Astrocyte (in vitro differentiated cells and primary cell): ENCODE data around the gene KCP. TPM values are rescaled to one million over a fixed set of nuclear protein-coding genes. Genes with fewer than 3 reads are reported as not detected.

Experiments used
- DNase-seq: peaks from one replicate; pipeline ENCODE4 v3.0.0-alpha.2; 2010; ENCODE audit warnings: low read depth
- FAIRE-seq: peaks from 2 replicates; lab custom pipeline; 2011; peaks lifted over from hg19 to GRCh38; lab: Jason Lieb, UNC
- H2AFZ ChIP-seq: 2 replicates; pipeline ENCODE4 v1.6.0; 2012; ENCODE audit warnings: low read depth, low read length, inconsistent platforms
- H3K27ac ChIP-seq: 2 replicates; pipeline ENCODE4 v1.5.1; 2011; ENCODE audit warnings: low read depth, low read length, inconsistent platforms
- H3K27me3 ChIP-seq: 2 replicates; pipeline ENCODE4 v1.6.0; 2011; ENCODE audit warnings: low read length, inconsistent platforms; ENCODE audit not compliant: insufficient read depth
- H3K36me3 ChIP-seq: 2 replicates; pipeline ENCODE4 v1.5.1; 2011; ENCODE audit warnings: low read length, inconsistent platforms; ENCODE audit not compliant: insufficient read depth
- H3K4me1 ChIP-seq: 2 replicates; pipeline ENCODE4 v1.5.1; 2011; ENCODE audit warnings: low read length, inconsistent platforms; ENCODE audit not compliant: insufficient read depth
- H3K4me2 ChIP-seq: 2 replicates; pipeline ENCODE4 v1.6.0; 2012; ENCODE audit warnings: low read length, inconsistent platforms
- H3K4me3 ChIP-seq: 2 replicates; pipeline ENCODE4 v1.5.1; 2011; ENCODE audit warnings: low read depth, mild to moderate bottlenecking, low read length, inconsistent platforms; ENCODE audit not compliant: insufficient read depth
- H3K79me2 ChIP-seq: 2 replicates; pipeline ENCODE4 v1.6.0; 2012; ENCODE audit warnings: mild to moderate bottlenecking, low read length, inconsistent platforms; ENCODE audit not compliant: insufficient read depth
- H3K9ac ChIP-seq: 2 replicates; pipeline ENCODE4 v1.6.0; 2012; ENCODE audit warnings: mild to moderate bottlenecking, low read length, inconsistent platforms
- H3K9me3 ChIP-seq: 2 replicates; pipeline ENCODE4 v1.5.1; 2012; ENCODE audit warnings: low read depth, mild to moderate bottlenecking, low read length, inconsistent platforms; ENCODE audit not compliant: insufficient read depth
- H4K20me1 ChIP-seq: 2 replicates; pipeline ENCODE4 v1.6.0; 2012; ENCODE audit warnings: low read length, inconsistent platforms; ENCODE audit not compliant: insufficient read depth
- H3K27ac Mint-ChIP-seq: one replicate; pipeline ENCODE4 v1.8.0; 2021; ENCODE audit warnings: mild to moderate bottlenecking, mixed read lengths; ENCODE audit not compliant: unreplicated experiment
- H3K27me3 Mint-ChIP-seq: one replicate; pipeline ENCODE4 v1.8.0; 2021; ENCODE audit warnings: low read depth, mixed read lengths; ENCODE audit not compliant: unreplicated experiment
- H3K36me3 Mint-ChIP-seq: one replicate; pipeline ENCODE4 v1.8.0; 2021; ENCODE audit warnings: low read depth, mixed read lengths; ENCODE audit not compliant: unreplicated experiment
- H3K4me1 Mint-ChIP-seq: one replicate; pipeline ENCODE4 v1.8.0; 2021; ENCODE audit warnings: low read depth, mixed read lengths; ENCODE audit not compliant: unreplicated experiment
- H3K4me3 Mint-ChIP-seq: one replicate; pipeline ENCODE4 v1.8.0; 2021; ENCODE audit warnings: mild to moderate bottlenecking, moderate library complexity, mixed read lengths; ENCODE audit not compliant: unreplicated experiment
- H3K9me3 Mint-ChIP-seq: one replicate; pipeline ENCODE4 v1.8.0; 2021; ENCODE audit warnings: mild to moderate bottlenecking, mixed read lengths; ENCODE audit not compliant: unreplicated experiment
- CTCF ChIP-seq: IDR thresholded peaks from 2 replicates; pipeline ENCODE4 v1.5.1; 2011; ENCODE audit warnings: low read depth, mild to moderate bottlenecking, inconsistent platforms, low read length, moderate library complexity; ENCODE audit not compliant: insufficient read depth
- EZH2 ChIP-seq: IDR thresholded peaks from 2 replicates; pipeline ENCODE4 v1.6.1; 2012; ENCODE audit warnings: mild to moderate bottlenecking, low read length, inconsistent platforms; ENCODE audit not compliant: insufficient read depth
- total RNA-seq: library from RNA; stranded (reverse); gene quantifications from 2 replicates; pipeline ENCODE4 v1.2.1, GENCODE V29; 2021

KCP gene
- total RNA-seq, 1 donor from 2014 or later = 0.20 TPM

DNA sequence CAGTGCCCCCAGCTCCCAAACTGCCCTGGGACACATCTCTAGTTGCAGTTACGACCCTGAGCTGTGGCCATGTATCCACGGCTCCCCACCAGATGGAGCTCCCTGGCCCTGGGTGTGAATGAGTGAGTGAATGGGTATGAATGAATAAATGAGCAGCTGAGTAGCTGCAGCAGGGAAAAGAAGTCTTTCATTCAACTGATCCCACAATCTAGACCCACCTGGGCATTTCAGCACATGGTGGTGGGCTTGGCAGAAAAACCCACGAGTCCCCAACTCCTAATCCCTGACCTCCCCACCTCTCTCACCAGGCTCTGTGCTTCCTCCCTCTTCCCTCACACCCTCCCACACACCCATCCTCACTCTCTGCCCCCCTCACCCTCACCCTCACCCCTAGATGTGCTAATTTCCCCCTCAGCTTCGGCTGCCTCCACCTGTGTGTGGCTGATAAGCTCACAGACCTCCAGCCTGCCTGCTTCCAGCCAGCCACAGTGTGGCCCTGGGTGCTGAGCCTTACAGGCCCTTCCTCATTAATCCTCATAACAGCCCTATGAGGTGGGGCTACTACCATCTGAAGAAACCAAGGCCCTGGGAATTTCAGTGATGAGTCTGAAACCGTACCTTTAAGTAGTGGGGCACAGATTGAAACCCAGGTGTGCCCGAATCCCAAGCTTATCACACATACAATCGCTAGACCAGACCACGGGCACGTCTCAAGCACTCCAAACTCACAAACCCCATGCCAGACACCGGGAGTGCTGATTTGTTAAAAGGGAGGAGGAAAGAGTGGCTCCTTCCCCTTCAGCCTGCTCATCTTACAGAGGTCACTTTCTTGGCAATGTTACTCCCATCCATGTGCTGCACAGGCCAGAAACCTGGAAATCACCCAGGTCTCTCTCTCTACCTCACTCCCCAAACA, 50.1 kb downstream of the KCP start:
- Mint-ChIP-seq H3K27me3 (peaks cover 2% of the 10 kb centered on the region), H3K9me3 (no peaks in the 10 kb centered on the region), H3K4me3 (peak overlapping the region; percentile 23), H3K27ac (peak overlapping the region; percentile 69), H3K4me1 (peaks cover 14% of the 10 kb centered on the region), H3K36me3 (peaks cover 10% of the 10 kb centered on the region)
- no peaks in the 10 kb centered on the region for H3K27me3 ChIP-seq
- H3K27ac ChIP-seq = no peak overlapping the region
- H3K4me1 ChIP-seq = peaks cover 5% of the 10 kb centered on the region
- H3K9ac ChIP-seq = no peak overlapping the region
- H2AFZ ChIP-seq = no peak overlapping the region
- H3K9me3 ChIP-seq = no peaks in the 10 kb centered on the region
- DNase-seq (peak; percentile 56), FAIRE-seq (no peak)
- peaks cover 14% of the 10 kb centered on the region for H3K36me3 ChIP-seq
- no peak overlapping the region for H3K4me3 ChIP-seq
- TF ChIP-seq CTCF = no peak
- TF ChIP-seq EZH2 = no peak
- peaks cover 54% of the 10 kb centered on the region for H4K20me1 ChIP-seq
- peaks cover 22% of the 10 kb centered on the region for H3K79me2 ChIP-seq
- H3K4me2 ChIP-seq = no peak overlapping the region

- Histone ChIP-seq H3K9me3 (no peaks in the 10 kb centered on the region), H3K9ac (no peak overlapping the region), H3K27ac (no peak overlapping the region), H3K4me3 (no peak overlapping the region), H3K36me3 (peaks cover 21% of the 10 kb centered on the region), H3K27me3 (no peaks in the 10 kb centered on the region), H3K4me1 (peaks cover 5% of the 10 kb centered on the region), H3K4me2 (no peak overlapping the region), H3K79me2 (peaks cover 16% of the 10 kb centered on the region), H4K20me1 (peaks cover 55% of the 10 kb centered on the region), H2AFZ (no peak overlapping the region)
- H3K4me1 Mint-ChIP-seq = peaks cover 14% of the 10 kb centered on the region
- FAIRE-seq (no peak), DNase-seq (no peak)
- TF ChIP-seq EZH2 = no peak
- no peak overlapping the region for H3K4me3 Mint-ChIP-seq
- no peaks in the 10 kb centered on the region for H3K9me3 Mint-ChIP-seq
- H3K36me3 Mint-ChIP-seq = peaks cover 10% of the 10 kb centered on the region
- no peaks in the 10 kb centered on the region for H3K27me3 Mint-ChIP-seq
- peak overlapping the region; percentile 69 for H3K27ac Mint-ChIP-seq
Measured at GRCh38 chr7:128859232-128860157, 51.0 kb downstream of the KCP start.
